NCI-H345 (cell line): ENCODE measurements around the gene KCNRG.
"Not testable (repeated sequence)": the region's sequence is repeated elsewhere in the genome, so short reads cannot be mapped to it uniquely, and the experiment has no call there.

Experiments
- DNase-seq: peaks from one replicate; lab custom pipeline; 2025; lab: John Stamatoyannopoulos, UW

Gene KCNRG

GRCh38 chr13:50012396-50013169 is 2.7 kb upstream of the KCNRG start:
- DNase-seq: no peak

DNA sequence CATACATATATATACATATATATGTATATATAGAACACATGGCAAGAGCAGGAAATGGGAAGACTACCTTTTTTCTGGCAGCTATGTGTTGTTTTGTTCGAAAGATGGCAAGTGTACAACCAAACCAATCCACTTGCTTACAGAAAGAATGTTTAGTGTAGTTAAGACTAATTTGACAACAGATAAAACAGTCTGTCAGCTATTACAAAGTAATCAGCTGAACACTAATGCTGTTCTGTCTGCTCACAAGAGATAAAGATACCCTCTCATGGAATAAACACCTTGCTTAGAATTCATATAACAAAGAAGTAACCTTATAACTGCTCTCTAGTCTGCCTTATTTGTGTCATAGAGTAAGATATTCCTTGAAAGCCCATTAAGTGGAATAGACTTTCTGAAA is 858 bp upstream of the KCNRG start:
- no peak for DNase-seq

GRCh38 chr13:50015750-50016149 is 506 bp downstream of the KCNRG start:
- DNase-seq: no peak

GRCh38 chr13:50016444-50016843 is 1.2 kb downstream of the KCNRG start:
- no peak for DNase-seq

- no peak for DNase-seq
These were observed 2.6 kb downstream of the KCNRG start for GRCh38 chr13:50017819-50018218.

DNA sequence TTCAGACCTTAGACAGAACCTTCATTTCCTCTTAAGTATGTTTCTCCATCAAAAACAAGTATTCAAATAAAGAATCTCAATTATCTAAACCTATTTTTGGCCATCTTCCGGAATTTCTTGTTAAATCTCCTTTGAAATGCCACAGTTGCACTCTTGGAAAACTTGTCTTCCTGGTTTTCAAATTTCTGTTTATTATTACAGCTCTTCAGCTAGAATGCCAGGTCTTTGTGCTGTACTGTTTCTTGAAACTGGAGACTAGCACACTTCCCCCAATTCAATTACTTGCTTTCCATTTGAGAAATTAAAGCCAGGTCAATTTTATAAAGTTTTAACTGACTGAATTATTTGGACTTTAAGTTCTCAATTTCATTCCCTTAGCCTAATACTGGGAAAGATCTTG is 10.2 kb downstream of the KCNRG start:
- no peak for DNase-seq

- DNase-seq: no peak
These were observed 11.7 kb downstream of the KCNRG start for GRCh38 chr13:50026788-50027473.

- no peak for DNase-seq
These were observed 15.1 kb downstream of the KCNRG start for GRCh38 chr13:50030315-50030714.

- no peak for DNase-seq
These were observed 18.5 kb downstream of the KCNRG start for GRCh38 chr13:50033725-50034124.

DNA sequence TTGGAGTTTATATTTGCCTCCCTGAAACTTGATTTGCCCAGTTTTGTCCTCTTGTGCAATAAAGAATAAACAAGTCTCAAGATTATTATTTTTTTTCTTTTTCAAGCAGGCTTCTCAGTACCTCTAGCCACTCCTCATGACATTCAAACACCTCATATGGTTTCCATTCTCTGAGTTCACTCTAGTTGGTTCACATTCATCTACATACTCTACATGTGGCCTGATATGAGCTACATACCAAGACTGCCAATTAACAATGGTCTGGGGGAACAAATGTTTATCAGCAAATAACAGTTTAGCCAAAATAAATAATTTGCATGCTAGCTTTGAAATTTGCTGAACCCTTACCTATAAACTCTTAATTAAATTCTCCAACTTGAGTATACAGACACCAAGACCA is 22.5 kb downstream of the KCNRG start:
- DNase-seq: no peak

- DNase-seq: no peak
These were observed 23.0 kb downstream of the KCNRG start for GRCh38 chr13:50038266-50038665.

- DNase-seq: no peak
These were observed 37.2 kb downstream of the KCNRG start for GRCh38 chr13:50052478-50052877.

- DNase-seq: no peak
These were observed 38.6 kb downstream of the KCNRG start for GRCh38 chr13:50053844-50054243.

DNA sequence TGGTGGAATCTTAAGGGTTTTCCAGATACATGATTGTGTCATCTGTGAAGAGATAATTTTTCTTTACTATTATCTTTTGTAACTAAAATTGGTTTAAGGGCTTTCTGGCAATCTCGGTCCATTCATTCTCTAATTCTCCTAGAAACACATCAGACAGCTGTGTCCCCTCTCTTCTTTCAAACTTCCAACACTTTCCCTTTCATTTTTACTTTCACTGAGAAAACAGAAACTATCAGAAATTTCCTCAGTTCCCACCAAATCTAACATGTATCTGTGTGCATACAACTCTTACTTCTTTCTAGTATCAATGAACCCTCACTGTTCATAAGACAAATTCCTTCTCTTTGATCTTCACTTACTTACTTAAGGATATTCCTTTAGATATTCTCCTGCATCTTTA is 40.2 kb downstream of the KCNRG start:
- DNase-seq: no peak

- DNase-seq: no peak
These were observed 45.5 kb downstream of the KCNRG start for GRCh38 chr13:50060718-50061117.

GRCh38 chr13:50062336-50062735 is 47.1 kb downstream of the KCNRG start:
- not testable (repeated sequence) for DNase-seq

DNA sequence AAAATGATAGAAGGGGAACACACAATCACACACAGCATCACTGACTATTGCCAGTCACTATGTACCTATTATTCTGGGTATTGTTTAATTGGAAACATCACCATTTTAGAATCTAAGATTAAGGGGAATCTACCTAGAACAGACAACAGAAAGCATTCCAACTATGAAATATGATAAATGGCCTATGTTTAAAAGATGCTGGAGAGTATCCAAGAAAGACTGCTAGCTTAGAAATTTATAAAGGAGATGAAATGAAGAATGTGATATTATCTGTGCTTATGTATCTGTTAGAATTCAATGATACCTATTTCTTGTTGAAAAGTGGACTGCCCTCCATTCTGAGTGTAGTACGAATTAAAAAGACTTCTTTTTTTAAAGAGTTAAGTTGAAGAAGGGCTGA is 50.5 kb downstream of the KCNRG start:
- no peak for DNase-seq

- no peak for DNase-seq
These were observed 53.3 kb downstream of the KCNRG start for GRCh38 chr13:50068508-50068907.

DNA sequence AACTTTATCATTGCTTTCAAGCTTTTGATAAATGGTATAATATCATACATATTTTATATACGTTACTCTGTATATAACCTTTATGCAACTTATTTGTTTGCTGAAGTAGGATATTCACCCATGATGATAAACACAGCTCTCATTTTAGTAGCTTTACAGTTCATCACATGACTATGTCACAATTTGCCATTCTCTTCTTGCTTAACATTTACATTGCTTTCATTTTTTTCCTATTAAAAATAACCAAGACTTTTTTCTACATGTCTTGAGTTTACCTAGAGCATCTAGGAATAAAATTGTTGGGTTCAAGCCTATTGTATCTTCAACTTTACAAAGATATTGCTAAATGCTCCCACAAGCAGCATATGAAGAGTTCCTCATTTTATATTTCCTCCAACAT is 54.0 kb downstream of the KCNRG start:
- no peak for DNase-seq

GRCh38 chr13:50070186-50070585 is 54.9 kb downstream of the KCNRG start:
- DNase-seq: no peak
